Lower leg skin (tissue), 3 donors: ENCODE data around the gene SPDYE2B.
"Not testable (repeated sequence)": the region's sequence is repeated elsewhere in the genome, so short reads cannot be mapped to it uniquely, and the experiment has no call there.

Experiments
- CTCF ChIP-seq, 3 donors: fragments of 450-650 bp; IDR thresholded peaks; one replicate each; pipeline ENCODE4 v1.5.1; 2016; ENCODE audit warnings: antibody characterized with exemption in 3 of 3, mild to moderate bottlenecking in 3 of 3, moderate library complexity in 2 of 3
- POLR2A ChIP-seq, 2 donors: fragments of 450-650 bp; IDR thresholded peaks; one replicate each; pipeline ENCODE4 v1.6.1; 2016 to 2017; ENCODE audit warnings: antibody characterized with exemption in 2 of 2, mild to moderate bottlenecking in 1 of 2, moderate library complexity in 1 of 2

DNA sequence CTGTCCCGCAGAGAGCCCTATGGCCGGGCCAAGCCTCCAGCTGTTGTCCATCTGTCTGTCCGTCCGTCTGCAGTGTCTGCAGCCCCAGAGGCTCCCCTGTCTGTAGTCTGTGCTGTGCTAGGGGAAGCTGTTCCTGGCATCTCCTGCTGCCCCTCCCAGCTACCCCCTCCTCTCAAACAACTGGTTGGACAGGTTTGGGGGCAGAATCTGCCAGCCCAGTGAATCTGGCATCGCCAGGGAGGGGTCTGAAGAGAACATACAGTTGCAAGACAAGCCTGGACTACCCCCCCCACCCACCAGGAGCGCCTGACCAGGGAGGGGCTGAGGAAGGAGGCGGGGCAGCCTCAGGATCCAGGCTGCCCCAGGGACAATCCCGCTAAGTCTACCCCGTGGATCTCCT is 7.4 kb upstream of the SPDYE2B start, which contains the start of gene UPK3BL1:
- TF ChIP-seq CTCF, POLR2A (IDR thresholded peaks at IDR 0.05): not testable (repeated sequence)
